HepG2 (cell line): Measurements from ENCODE around the gene NET1. TPM values are rescaled to one million over a fixed set of nuclear protein-coding genes. Genes with fewer than 3 reads are reported as not detected.
A peak's percentile ranks its signal among the peaks of the same experiment; 100 is the strongest.

Source experiments
- HNF4G ChIP-seq, 2 experiments: sonication (generic) in 1 of 2; formaldehyde crosslinking in 1 of 2; IDR thresholded peaks; 2 replicates each; pipeline versions ENCODE4 v1.4.0 to v1.6.1; 2011 to 2020; ENCODE audit warnings: borderline replicate concordance in 2 of 2, low read depth in 2 of 2, mild to moderate bottlenecking in 2 of 2, low read length in 1 of 2, missing genetic modification reagents in 1 of 2, moderate library complexity in 1 of 2
- MYPOP ChIP-seq: sonication (generic); formaldehyde crosslinking; IDR thresholded peaks from 2 replicates; pipeline ENCODE4 v1.8.1; 2023; ENCODE audit warnings: mild to moderate bottlenecking, moderate library complexity, missing genetic modification reagents
- NCOA2 ChIP-seq: sonication (generic); formaldehyde crosslinking; IDR thresholded peaks from 2 replicates; pipeline ENCODE4 v1.8.0; 2022; ENCODE audit warnings: inconsistent platforms
- SKI ChIP-seq: fragments of 450-650 bp; IDR thresholded peaks from one replicate; pipeline ENCODE4 v1.6.1; 2018; ENCODE audit warnings: mild to moderate bottlenecking; ENCODE audit not compliant: partially characterized antibody
- SRSF1 ChIP-seq: fragments of 200-400 bp; formaldehyde crosslinking; optimal IDR thresholded peaks from 2 replicates; pipeline ENCODE3; 2017; ENCODE audit warnings: mild to moderate bottlenecking, low read depth, low read length, moderate library complexity
- SSRP1 ChIP-seq: IDR thresholded peaks from 2 replicates; pipeline ENCODE4 v1.6.1; 2016; ENCODE audit warnings: control low read depth
- TARDBP ChIP-seq: sonication (generic); formaldehyde crosslinking; IDR thresholded peaks from 2 replicates; pipeline ENCODE4 v1.8.0; 2022; ENCODE audit warnings: mild to moderate bottlenecking, missing genetic modification reagents
- ZFP41 ChIP-seq: sonication (generic); formaldehyde crosslinking; IDR thresholded peaks from 2 replicates; pipeline ENCODE4 v1.4.0; 2020; ENCODE audit warnings: mild to moderate bottlenecking, missing genetic modification reagents, borderline replicate concordance
- ZMYM3 ChIP-seq: sonication (generic); formaldehyde crosslinking; IDR thresholded peaks from 2 replicates; pipeline ENCODE4 v1.5.1; 2020; ENCODE audit warnings: mild to moderate bottlenecking, missing genetic modification reagents
- ZNF296 ChIP-seq: sonication (generic); formaldehyde crosslinking; conservative IDR thresholded peaks from 2 replicates; pipeline ENCODE4 v1.5.0; 2020; ENCODE audit warnings: mild to moderate bottlenecking, missing genetic modification reagents
- ZNF619 ChIP-seq: sonication (generic); formaldehyde crosslinking; IDR thresholded peaks from 2 replicates; pipeline ENCODE4 v1.4.0; 2020; ENCODE audit warnings: mild to moderate bottlenecking, missing genetic modification reagents
- ZNF7 ChIP-seq: IDR thresholded peaks from 2 replicates; pipeline ENCODE4 v1.6.1; 2016; ENCODE audit warnings: missing biosample characterization, missing genetic modification reagents
- ZNF816 ChIP-seq: sonication (generic); formaldehyde crosslinking; IDR thresholded peaks from 2 replicates; pipeline ENCODE4 v1.8.0; 2022; ENCODE audit warnings: missing genetic modification reagents, mild to moderate bottlenecking, borderline replicate concordance
- polyA plus RNA-seq, 8 experiments: library from polyadenylated mRNA; depleted of rRNA in 3 of 8; stranded (reverse) in 7 of 8; unstranded in 1 of 8; fragments of >200 nt; fragmentation: Illumina TruSeq in 4 of 8; extraction: Trizol in 4 of 8; gene quantifications; 2 replicates each; pipeline versions ENCODE4 v1.2.1 to v1.2.3, GENCODE V29; 2011 to 2016; ENCODE audit warnings: low read depth in 4 of 8, missing spikeins in 1 of 8, mixed read lengths in 1 of 8; ENCODE audit not compliant: insufficient read depth in 1 of 8
- total RNA-seq, 5 experiments: library from RNA; depleted of rRNA; stranded (reverse); fragments of >200 nt; fragmentation: Illumina TruSeq; extraction: Trizol; gene quantifications; 2 replicates each; pipeline ENCODE4 v1.2.3, GENCODE V29; 2016; ENCODE audit warnings: low read depth in 1 of 5
- TF ChIP-seq, protein P1 (sequence below): IDR thresholded peaks from 2 replicates; pipeline ENCODE4 v1.6.1; 2016
- TF ChIP-seq, protein P2 (sequence below): sonication (generic); formaldehyde crosslinking; IDR thresholded peaks from 2 replicates; pipeline ENCODE4 v1.4.0; 2020; ENCODE audit warnings: missing genetic modification reagents
- TF ChIP-seq, protein P3 (sequence below): fragments of 450-650 bp; IDR thresholded peaks from 2 replicates; pipeline ENCODE4 v1.6.1; 2016
- TF ChIP-seq, protein P4 (sequence below): sonication (generic); formaldehyde crosslinking; IDR thresholded peaks from 2 replicates; pipeline ENCODE4 v1.4.0; 2020; ENCODE audit warnings: missing genetic modification reagents, borderline replicate concordance
- TF ChIP-seq, protein P5 (sequence below): fragments of 450-650 bp; IDR thresholded peaks from 2 replicates; pipeline ENCODE4 v1.6.1; 2017
- TF ChIP-seq, protein P6 (sequence below): sonication (generic); formaldehyde crosslinking; IDR thresholded peaks from 2 replicates; pipeline ENCODE4 v1.5.0; 2020; ENCODE audit warnings: mild to moderate bottlenecking, missing genetic modification reagents, borderline replicate concordance

NET1 gene
- total and polyA plus RNA-seq, 2 of the 13 experiments (the other 11 are each of a cell fraction or from before 2014, with no cell fraction given) = 48.1 to 65.8 TPM

- TF ChIP-seq ZNF296 (CRISPR knock-in tag) (no peak), ZNF619 (no peak), SSRP1 (CRISPR knock-in tag) (no peak), ZMYM3 (CRISPR knock-in tag) (no peak), NCOA2 (CRISPR knock-in tag) (peak; percentile 73), ZNF7 (CRISPR knock-in tag) (no peak), SRSF1 (no peak), TARDBP (CRISPR knock-in tag) (no peak), MYPOP (CRISPR knock-in tag) (0 out of 2 replicates have a peak, but pooled peaks have one; percentile 28), SKI (no peak), HNF4G (IDR thresholded peaks at IDR 0.05; ENCODE audit: borderline replicate concordance, low read depth, low read length) (peak; percentile 52; the same call in 1 of the 2 replicates), HNF4G (CRISPR knock-in tag; IDR thresholded peaks at IDR 0.05; ENCODE audit: borderline replicate concordance, low read depth) (no peak), ZFP41 (CRISPR knock-in tag) (no peak), ZNF816 (CRISPR knock-in tag) (no peak)
- TF ChIP-seq, protein P1, sequence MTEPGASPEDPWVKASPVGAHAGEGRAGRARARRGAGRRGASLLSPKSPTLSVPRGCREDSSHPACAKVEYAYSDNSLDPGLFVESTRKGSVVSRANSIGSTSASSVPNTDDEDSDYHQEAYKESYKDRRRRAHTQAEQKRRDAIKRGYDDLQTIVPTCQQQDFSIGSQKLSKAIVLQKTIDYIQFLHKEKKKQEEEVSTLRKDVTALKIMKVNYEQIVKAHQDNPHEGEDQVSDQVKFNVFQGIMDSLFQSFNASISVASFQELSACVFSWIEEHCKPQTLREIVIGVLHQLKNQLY (CRISPR knock-in tag) = no peak
- TF ChIP-seq, protein P2, sequence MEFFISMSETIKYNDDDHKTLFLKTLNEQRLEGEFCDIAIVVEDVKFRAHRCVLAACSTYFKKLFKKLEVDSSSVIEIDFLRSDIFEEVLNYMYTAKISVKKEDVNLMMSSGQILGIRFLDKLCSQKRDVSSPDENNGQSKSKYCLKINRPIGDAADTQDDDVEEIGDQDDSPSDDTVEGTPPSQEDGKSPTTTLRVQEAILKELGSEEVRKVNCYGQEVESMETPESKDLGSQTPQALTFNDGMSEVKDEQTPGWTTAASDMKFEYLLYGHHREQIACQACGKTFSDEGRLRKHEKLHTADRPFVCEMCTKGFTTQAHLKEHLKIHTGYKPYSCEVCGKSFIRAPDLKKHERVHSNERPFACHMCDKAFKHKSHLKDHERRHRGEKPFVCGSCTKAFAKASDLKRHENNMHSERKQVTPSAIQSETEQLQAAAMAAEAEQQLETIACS (CRISPR knock-in tag) = no peak
- TF ChIP-seq, protein P3, sequence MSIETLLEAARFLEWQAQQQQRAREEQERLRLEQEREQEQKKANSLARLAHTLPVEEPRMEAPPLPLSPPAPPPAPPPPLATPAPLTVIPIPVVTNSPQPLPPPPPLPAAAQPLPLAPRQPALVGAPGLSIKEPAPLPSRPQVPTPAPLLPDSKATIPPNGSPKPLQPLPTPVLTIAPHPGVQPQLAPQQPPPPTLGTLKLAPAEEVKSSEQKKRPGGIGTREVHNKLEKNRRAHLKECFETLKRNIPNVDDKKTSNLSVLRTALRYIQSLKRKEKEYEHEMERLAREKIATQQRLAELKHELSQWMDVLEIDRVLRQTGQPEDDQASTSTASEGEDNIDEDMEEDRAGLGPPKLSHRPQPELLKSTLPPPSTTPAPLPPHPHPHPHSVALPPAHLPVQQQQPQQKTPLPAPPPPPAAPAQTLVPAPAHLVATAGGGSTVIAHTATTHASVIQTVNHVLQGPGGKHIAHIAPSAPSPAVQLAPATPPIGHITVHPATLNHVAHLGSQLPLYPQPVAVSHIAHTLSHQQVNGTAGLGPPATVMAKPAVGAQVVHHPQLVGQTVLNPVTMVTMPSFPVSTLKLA = no peak
- TF ChIP-seq, protein P4, sequence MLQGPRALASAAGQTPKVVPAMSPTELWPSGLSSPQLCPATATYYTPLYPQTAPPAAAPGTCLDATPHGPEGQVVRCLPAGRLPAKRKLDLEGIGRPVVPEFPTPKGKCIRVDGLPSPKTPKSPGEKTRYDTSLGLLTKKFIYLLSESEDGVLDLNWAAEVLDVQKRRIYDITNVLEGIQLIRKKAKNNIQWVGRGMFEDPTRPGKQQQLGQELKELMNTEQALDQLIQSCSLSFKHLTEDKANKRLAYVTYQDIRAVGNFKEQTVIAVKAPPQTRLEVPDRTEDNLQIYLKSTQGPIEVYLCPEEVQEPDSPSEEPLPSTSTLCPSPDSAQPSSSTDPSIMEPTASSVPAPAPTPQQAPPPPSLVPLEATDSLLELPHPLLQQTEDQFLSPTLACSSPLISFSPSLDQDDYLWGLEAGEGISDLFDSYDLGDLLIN (CRISPR knock-in tag) = no peak
- TF ChIP-seq, protein P5, sequence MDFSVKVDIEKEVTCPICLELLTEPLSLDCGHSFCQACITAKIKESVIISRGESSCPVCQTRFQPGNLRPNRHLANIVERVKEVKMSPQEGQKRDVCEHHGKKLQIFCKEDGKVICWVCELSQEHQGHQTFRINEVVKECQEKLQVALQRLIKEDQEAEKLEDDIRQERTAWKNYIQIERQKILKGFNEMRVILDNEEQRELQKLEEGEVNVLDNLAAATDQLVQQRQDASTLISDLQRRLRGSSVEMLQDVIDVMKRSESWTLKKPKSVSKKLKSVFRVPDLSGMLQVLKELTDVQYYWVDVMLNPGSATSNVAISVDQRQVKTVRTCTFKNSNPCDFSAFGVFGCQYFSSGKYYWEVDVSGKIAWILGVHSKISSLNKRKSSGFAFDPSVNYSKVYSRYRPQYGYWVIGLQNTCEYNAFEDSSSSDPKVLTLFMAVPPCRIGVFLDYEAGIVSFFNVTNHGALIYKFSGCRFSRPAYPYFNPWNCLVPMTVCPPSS = no peak
- TF ChIP-seq, protein P6, sequence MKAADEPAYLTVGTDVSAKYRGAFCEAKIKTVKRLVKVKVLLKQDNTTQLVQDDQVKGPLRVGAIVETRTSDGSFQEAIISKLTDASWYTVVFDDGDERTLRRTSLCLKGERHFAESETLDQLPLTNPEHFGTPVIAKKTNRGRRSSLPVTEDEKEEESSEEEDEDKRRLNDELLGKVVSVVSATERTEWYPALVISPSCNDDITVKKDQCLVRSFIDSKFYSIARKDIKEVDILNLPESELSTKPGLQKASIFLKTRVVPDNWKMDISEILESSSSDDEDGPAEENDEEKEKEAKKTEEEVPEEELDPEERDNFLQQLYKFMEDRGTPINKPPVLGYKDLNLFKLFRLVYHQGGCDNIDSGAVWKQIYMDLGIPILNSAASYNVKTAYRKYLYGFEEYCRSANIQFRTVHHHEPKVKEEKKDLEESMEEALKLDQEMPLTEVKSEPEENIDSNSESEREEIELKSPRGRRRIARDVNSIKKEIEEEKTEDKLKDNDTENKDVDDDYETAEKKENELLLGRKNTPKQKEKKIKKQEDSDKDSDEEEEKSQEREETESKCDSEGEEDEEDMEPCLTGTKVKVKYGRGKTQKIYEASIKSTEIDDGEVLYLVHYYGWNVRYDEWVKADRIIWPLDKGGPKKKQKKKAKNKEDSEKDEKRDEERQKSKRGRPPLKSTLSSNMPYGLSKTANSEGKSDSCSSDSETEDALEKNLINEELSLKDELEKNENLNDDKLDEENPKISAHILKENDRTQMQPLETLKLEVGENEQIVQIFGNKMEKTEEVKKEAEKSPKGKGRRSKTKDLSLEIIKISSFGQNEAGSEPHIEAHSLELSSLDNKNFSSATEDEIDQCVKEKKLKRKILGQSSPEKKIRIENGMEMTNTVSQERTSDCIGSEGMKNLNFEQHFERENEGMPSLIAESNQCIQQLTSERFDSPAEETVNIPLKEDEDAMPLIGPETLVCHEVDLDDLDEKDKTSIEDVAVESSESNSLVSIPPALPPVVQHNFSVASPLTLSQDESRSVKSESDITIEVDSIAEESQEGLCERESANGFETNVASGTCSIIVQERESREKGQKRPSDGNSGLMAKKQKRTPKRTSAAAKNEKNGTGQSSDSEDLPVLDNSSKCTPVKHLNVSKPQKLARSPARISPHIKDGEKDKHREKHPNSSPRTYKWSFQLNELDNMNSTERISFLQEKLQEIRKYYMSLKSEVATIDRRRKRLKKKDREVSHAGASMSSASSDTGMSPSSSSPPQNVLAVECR (CRISPR knock-in tag) = peak; percentile 18; the same call in 1 of the 2 replicates
These were observed 81.3 kb downstream of the NET1 start (continued) for GRCh38 chr10:5493691-5494090.
